Activated CD8-positive, alpha-beta T cell treated with anti-CD3 and anti-CD28 coated beads for 36 hours (primary cell): ENCODE results near the gene GPR55. TPM values are rescaled to one million over a fixed set of nuclear protein-coding genes. Genes with fewer than 3 reads are reported as not detected.

Experiments used
- ATAC-seq: fragments of 200-7000 bp; cut with Tn5 transposase; one replicate; pipeline ENCODE4 v1.10.0; 2021; ENCODE audit warnings: mild to moderate bottlenecking, moderate library complexity
- CTCF ChIA-PET: fragments of 350-600 bp; sonication (Branson Sonifier 250); formaldehyde crosslinking; loops from one replicate; lab custom pipeline; 2021; ENCODE audit warnings: antibody characterized with exemption; lab: Charles Lee
- POLR2A ChIA-PET: fragments of 350-600 bp; sonication (Branson Sonifier 250); formaldehyde crosslinking; loops from one replicate; lab custom pipeline; 2021; ENCODE audit warnings: antibody characterized with exemption; lab: Charles Lee
- DNase-seq: peaks from one replicate; pipeline ENCODE4 v3.0.0-alpha.2; 2020
- H3K27ac Mint-ChIP-seq: one replicate; pipeline ENCODE4 v1.8.0; 2021; ENCODE audit warnings: mild to moderate bottlenecking, mixed read lengths
- H3K27me3 Mint-ChIP-seq: one replicate; pipeline ENCODE4 v1.8.0; 2021; ENCODE audit warnings: mixed read lengths
- H3K36me3 Mint-ChIP-seq: one replicate; pipeline ENCODE4 v1.8.0; 2021; ENCODE audit warnings: low read depth, mixed read lengths
- H3K4me1 Mint-ChIP-seq: one replicate; pipeline ENCODE4 v1.8.0; 2021; ENCODE audit warnings: low read depth, mixed read lengths
- H3K4me3 Mint-ChIP-seq: one replicate; pipeline ENCODE4 v1.8.0; 2021; ENCODE audit warnings: mild to moderate bottlenecking, moderate library complexity, mixed read lengths
- H3K9me3 Mint-ChIP-seq: one replicate; pipeline ENCODE4 v1.8.0; 2021; ENCODE audit warnings: mixed read lengths
- intact Hi-C: fragments of 100-400 bp; cut with micrococcal nuclease; formaldehyde crosslinking; loops from one replicate; pipeline ENCODE4 v1.10.0; 2022
- total RNA-seq, 2 experiments: library from RNA; stranded (reverse); gene quantifications; one replicate each; pipeline ENCODE4 v1.2.3, GENCODE V29; 2021
- TF ChIP-seq, protein P1 (sequence below): fragments of 200-600 bp; IDR thresholded peaks from one replicate; pipeline ENCODE4 v1.8.0; 2022; ENCODE audit warnings: antibody characterized with exemption, mild to moderate bottlenecking

Gene GPR55
- total RNA-seq, 2 experiments from 2014 or later: 5.0 to 5.3 TPM

- Mint-ChIP-seq H3K27ac (no peak overlapping the region), H3K36me3 (peaks cover 8% of the 10 kb centered on the region), H3K9me3 (no peaks in the 10 kb centered on the region), H3K4me1 (peaks cover 51% of the 10 kb centered on the region), H3K27me3 (no peaks in the 10 kb centered on the region), H3K4me3 (peak overlapping the region; percentile 62)
- POLR2A ChIA-PET: interaction anchor here (0.7 to 4.2 kb wide), 9 partner anchors 9 to 45 kb away, joined by 3 to 19 read pairs (median 5); partner anchors contain the start of gene GPR55
- CTCF ChIA-PET: interaction anchor here (0.8 to 5.7 kb wide), 9 partner anchors 10 to 123 kb away, joined by 3 to 41 read pairs (median 3); partner anchors contain the start of gene GPR55
- intact Hi-C loops: no loop called here
- DNase-seq: no peak
- ATAC-seq: no peak
- TF ChIP-seq, protein P1, sequence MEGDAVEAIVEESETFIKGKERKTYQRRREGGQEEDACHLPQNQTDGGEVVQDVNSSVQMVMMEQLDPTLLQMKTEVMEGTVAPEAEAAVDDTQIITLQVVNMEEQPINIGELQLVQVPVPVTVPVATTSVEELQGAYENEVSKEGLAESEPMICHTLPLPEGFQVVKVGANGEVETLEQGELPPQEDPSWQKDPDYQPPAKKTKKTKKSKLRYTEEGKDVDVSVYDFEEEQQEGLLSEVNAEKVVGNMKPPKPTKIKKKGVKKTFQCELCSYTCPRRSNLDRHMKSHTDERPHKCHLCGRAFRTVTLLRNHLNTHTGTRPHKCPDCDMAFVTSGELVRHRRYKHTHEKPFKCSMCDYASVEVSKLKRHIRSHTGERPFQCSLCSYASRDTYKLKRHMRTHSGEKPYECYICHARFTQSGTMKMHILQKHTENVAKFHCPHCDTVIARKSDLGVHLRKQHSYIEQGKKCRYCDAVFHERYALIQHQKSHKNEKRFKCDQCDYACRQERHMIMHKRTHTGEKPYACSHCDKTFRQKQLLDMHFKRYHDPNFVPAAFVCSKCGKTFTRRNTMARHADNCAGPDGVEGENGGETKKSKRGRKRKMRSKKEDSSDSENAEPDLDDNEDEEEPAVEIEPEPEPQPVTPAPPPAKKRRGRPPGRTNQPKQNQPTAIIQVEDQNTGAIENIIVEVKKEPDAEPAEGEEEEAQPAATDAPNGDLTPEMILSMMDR: no peak
Measured at GRCh38 chr2:230947235-230947576, 22.2 kb upstream of the GPR55 start.

GRCh38 chr2:230946429-230947234 lies 21.6 kb upstream of the GPR55 start:
- no peak for ATAC-seq
- ChIA-PET CTCF (interaction anchor here (0.9 to 5.7 kb wide), 8 partner anchors 9 to 122 kb away, joined by 3 to 41 read pairs (median 4); partner anchors contain the start of gene GPR55), POLR2A (interaction anchor here (0.6 to 4.2 kb wide), 8 partner anchors 10 to 39 kb away, joined by 3 to 19 read pairs (median 5); partner anchors contain the start of gene GPR55)
- peak overlapping the region; percentile 4 for H3K27ac Mint-ChIP-seq
- intact Hi-C loops: no loop called here
- TF ChIP-seq, protein P1: no peak
- no peaks in the 10 kb centered on the region for H3K9me3 Mint-ChIP-seq
- peaks cover 8% of the 10 kb centered on the region for H3K36me3 Mint-ChIP-seq
- H3K27me3 Mint-ChIP-seq: no peaks in the 10 kb centered on the region
- no peak for DNase-seq
- peaks cover 53% of the 10 kb centered on the region for H3K4me1 Mint-ChIP-seq
- H3K4me3 Mint-ChIP-seq: peak overlapping the region; percentile 62

DNA sequence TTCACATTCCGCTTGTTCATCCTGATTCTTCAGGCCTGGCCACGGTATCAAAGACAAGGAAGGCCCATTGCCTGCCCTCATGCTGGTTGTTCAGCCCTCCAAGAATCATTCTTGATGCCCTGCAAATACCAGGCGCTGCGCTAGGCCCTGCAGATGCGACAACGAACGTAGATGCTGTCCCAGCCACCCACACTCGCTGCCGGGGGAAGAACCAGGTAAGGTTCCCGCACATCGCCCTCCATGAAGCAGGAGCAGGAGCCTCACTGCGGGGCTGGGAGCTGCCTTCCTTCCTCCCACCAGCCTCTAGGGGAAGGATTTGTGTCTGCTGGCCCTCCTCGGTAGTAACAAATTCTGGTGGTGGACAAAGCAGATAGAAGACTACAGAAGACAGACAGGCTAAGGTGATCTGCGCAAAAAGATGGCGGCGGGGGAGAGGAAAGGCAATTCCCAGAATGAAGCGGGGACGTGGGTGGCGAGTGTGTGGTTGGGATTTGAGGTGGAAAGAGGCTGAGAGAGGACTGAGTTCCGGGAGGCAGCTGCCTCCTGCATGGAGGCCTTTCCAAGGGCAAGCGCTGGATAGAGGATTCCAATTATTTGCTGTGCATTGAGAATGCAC lies 19.8 kb upstream of the GPR55 start:
- Mint-ChIP-seq H3K27me3 (no peaks in the 10 kb centered on the region), H3K27ac (peak overlapping the region; percentile 70), H3K36me3 (peaks cover 8% of the 10 kb centered on the region), H3K9me3 (no peaks in the 10 kb centered on the region), H3K4me1 (peaks cover 37% of the 10 kb centered on the region), H3K4me3 (peak overlapping the region; percentile 62)
- TF ChIP-seq, protein P1: no peak
- ATAC-seq (no peak), DNase-seq (no peak)
- POLR2A ChIA-PET: interaction anchor here (0.9 to 1.8 kb wide), 4 partner anchors 8 to 72 kb away, joined by 3 to 8 read pairs (median 4); no protein-coding TSS in a partner anchor
- intact Hi-C loops: no loop called here
- CTCF ChIA-PET: no interaction called here

DNA sequence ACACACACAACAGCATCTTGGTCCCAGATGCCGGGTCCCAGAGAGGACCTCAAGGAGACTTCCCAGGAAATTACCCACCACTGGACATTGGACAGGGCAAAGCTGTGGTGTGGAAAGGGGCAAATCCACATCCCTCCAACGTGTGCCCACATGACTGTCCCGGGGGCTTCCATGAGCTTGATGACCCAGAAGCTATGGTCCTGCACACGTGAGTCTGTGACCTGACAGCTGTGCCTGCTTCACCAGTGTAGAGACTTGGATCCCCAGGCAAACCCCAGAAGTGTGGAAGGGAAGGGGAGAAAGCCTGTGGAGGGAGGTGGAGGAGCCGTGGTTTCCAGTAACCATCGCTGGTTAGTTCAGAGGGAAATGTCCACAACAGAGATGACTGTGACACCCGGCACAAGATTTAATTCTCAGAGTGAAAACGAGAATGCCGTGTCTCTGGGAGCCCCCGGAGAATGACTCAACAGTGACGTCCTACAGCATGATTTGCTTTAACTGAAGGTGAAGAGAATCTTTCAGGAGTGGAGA lies 19.1 kb upstream of the GPR55 start:
- Mint-ChIP-seq H3K4me3 (peak overlapping the region; percentile 62), H3K27me3 (no peaks in the 10 kb centered on the region), H3K27ac (peak overlapping the region; percentile 70), H3K4me1 (peaks cover 33% of the 10 kb centered on the region), H3K9me3 (no peaks in the 10 kb centered on the region), H3K36me3 (peaks cover 8% of the 10 kb centered on the region)
- ChIA-PET POLR2A (interaction anchor here (0.9 to 1.8 kb wide), 3 partner anchors 9 to 71 kb away, joined by 3 to 8 read pairs (median 4); no protein-coding TSS in a partner anchor), CTCF (interaction anchor here (1.3 kb wide), 1 partner anchor 40 kb away, joined by 3 read pairs; no protein-coding TSS in a partner anchor)
- TF ChIP-seq, protein P1: no peak
- intact Hi-C loops: no loop called here
- ATAC-seq: peak; percentile 57
- peak; percentile 78 for DNase-seq
